Parathyroid adenoma (tissue), 2 donors: ENCODE data around the gene HS6ST3.

ENCODE experiments used
- H2AFZ ChIP-seq: fragments of 300-600 bp; sonication (generic); one replicate; pipeline ENCODE4 v1.7.0; 2017; ENCODE audit warnings: antibody characterized with exemption, mild to moderate bottlenecking
- H3K27ac ChIP-seq: fragments of 300-600 bp; sonication (generic); one replicate; pipeline ENCODE4 v1.7.0; 2017
- H3K27me3 ChIP-seq: fragments of 300-600 bp; sonication (generic); one replicate; pipeline ENCODE4 v1.7.0; 2017; ENCODE audit warnings: low read length; ENCODE audit not compliant: control insufficient read depth, insufficient read depth
- H3K36me3 ChIP-seq: fragments of 300-600 bp; sonication (generic); one replicate; pipeline ENCODE4 v1.7.0; 2017; ENCODE audit warnings: low read length; ENCODE audit not compliant: control insufficient read depth, insufficient read depth
- H3K4me1 ChIP-seq: fragments of 300-600 bp; sonication (generic); one replicate; pipeline ENCODE4 v1.7.0; 2017; ENCODE audit warnings: control low read depth
- H3K4me2 ChIP-seq: fragments of 300-600 bp; sonication (generic); one replicate; pipeline ENCODE4 v1.7.0; 2017; ENCODE audit warnings: low read length
- H3K4me3 ChIP-seq: fragments of 300-600 bp; sonication (generic); one replicate; pipeline ENCODE4 v1.7.0; 2017; ENCODE audit warnings: low read depth, low read length
- H3K79me2 ChIP-seq: fragments of 300-600 bp; sonication (generic); one replicate; pipeline ENCODE4 v1.7.0; 2017; ENCODE audit warnings: control low read depth
- H3K9ac ChIP-seq: fragments of 300-600 bp; sonication (generic); one replicate; pipeline ENCODE4 v1.7.0; 2017; ENCODE audit warnings: mild to moderate bottlenecking
- H3K9me3 ChIP-seq: fragments of 300-600 bp; sonication (generic); one replicate; pipeline ENCODE4 v1.7.0; 2017; ENCODE audit warnings: low read length; ENCODE audit not compliant: control insufficient read depth
- TF ChIP-seq, protein P1 (sequence below): fragments of 300-600 bp; sonication (generic); IDR thresholded peaks from one replicate; pipeline ENCODE4 v1.7.0; 2017; ENCODE audit warnings: antibody characterized with exemption, mild to moderate bottlenecking
- donor health status: primary hyperparathyroidism.

HS6ST3 gene

DNA sequence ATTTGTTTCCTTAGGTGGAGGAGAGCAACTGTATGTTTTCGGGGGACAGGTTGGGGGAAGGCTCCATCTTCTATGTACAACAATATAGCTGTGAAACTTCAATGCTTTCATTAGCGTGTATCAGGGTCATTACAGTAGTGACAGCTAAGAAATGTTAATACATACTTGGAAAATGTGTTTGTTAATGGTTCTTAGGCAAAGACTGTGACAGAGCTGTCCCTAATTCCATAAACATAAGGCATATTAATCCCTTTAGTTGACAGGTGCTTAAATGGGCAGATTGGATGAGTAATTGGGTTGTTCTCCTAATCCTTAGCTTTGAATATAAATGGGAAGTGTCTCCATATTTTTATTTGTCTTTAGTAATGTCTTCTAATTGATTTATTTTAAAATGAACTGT is 313.7 kb downstream of the HS6ST3 start:
- H3K36me3 ChIP-seq = no peaks in the 10 kb centered on the region

DNA sequence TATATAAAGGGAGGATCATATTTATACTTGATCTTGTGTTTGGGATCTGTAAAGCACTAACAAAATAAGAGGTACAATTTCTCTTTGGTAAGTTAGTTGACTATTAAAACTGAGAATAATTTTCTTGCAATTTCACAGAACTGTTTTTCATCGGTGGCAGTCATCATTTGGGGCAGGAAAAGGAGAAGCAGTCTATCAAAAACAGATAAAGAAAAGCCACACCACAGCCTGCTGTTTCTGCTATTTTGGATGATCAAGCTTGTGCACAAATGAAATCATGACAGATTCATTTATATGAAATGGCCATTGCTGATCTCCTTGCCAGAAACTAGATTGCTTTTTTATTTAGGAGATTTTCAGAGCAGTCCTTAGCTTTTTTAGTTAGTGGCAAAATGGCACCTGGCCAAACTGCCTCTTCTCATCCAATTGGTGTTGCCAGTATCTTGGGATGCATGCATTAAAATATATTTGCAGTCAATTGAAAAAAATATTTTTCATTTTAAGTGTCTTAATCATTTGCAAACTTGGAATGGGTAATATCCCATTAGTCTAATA is 326.0 kb downstream of the HS6ST3 start:
- Histone ChIP-seq H3K27me3 (no peaks in the 10 kb centered on the region), H3K9me3 (no peaks in the 10 kb centered on the region)

More for the DNA sequence above, 313.7 kb downstream of the HS6ST3 start:
- H2AFZ ChIP-seq = no peak overlapping the region
- H3K9ac ChIP-seq = no peak overlapping the region
- H3K79me2 ChIP-seq = no peaks in the 10 kb centered on the region
- no peak overlapping the region for H3K27ac ChIP-seq
- H3K4me1 ChIP-seq = no peaks in the 10 kb centered on the region
- no peaks in the 10 kb centered on the region for H3K9me3 ChIP-seq
- no peaks in the 10 kb centered on the region for H3K27me3 ChIP-seq
- no peak overlapping the region for H3K4me2 ChIP-seq
- TF ChIP-seq, protein P1, sequence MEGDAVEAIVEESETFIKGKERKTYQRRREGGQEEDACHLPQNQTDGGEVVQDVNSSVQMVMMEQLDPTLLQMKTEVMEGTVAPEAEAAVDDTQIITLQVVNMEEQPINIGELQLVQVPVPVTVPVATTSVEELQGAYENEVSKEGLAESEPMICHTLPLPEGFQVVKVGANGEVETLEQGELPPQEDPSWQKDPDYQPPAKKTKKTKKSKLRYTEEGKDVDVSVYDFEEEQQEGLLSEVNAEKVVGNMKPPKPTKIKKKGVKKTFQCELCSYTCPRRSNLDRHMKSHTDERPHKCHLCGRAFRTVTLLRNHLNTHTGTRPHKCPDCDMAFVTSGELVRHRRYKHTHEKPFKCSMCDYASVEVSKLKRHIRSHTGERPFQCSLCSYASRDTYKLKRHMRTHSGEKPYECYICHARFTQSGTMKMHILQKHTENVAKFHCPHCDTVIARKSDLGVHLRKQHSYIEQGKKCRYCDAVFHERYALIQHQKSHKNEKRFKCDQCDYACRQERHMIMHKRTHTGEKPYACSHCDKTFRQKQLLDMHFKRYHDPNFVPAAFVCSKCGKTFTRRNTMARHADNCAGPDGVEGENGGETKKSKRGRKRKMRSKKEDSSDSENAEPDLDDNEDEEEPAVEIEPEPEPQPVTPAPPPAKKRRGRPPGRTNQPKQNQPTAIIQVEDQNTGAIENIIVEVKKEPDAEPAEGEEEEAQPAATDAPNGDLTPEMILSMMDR = no peak
- H3K4me3 ChIP-seq = no peak overlapping the region

DNA sequence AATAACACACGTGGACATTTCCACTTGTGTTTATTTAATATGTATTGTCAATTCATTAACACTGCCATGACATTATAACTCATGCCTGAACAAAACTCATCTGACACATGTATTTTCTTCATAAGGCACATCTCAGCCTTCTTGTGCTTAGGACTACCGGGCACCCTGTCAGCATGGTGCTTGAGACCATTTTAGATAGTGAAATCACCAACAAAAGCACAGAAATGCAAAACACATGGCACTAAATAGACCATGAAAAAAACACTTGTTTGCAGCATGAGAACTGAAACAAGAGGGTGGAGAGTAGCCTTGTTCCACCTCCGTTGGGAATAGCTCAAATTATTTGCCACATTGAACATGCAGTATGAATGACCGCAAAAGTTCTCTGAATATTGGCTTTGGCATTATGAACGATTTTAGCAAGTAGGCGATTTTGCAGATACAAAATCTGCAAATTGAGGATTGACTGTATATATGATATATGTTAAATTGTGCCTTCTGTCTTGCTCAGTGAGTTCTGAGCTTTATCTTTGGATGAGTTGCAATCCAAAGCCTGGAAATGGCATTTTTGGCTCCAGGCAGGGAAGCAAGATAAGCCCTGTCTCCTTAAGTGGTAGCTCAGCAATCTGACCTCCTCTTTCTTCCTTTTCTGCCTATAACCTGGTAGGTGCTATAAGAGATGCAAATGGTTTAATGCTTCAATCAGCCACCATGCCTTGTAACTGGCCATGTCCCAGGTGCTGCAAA is 328.2 kb downstream of the HS6ST3 start:
- no peaks in the 10 kb centered on the region for H3K36me3 ChIP-seq
- no peak overlapping the region for H2AFZ ChIP-seq
- no peak overlapping the region for H3K27ac ChIP-seq
- no peak overlapping the region for H3K4me3 ChIP-seq
- no peaks in the 10 kb centered on the region for H3K27me3 ChIP-seq
- H3K9ac ChIP-seq = no peak overlapping the region
- H3K4me1 ChIP-seq = no peaks in the 10 kb centered on the region
- TF ChIP-seq, protein P1 = no peak
- no peaks in the 10 kb centered on the region for H3K79me2 ChIP-seq
- H3K4me2 ChIP-seq = no peak overlapping the region
- H3K9me3 ChIP-seq = no peaks in the 10 kb centered on the region

More for the DNA sequence above, 326.0 kb downstream of the HS6ST3 start:
- TF ChIP-seq, protein P1 = no peak
- Histone ChIP-seq H3K27ac (no peak overlapping the region), H3K9ac (no peak overlapping the region), H3K4me1 (no peaks in the 10 kb centered on the region), H3K79me2 (no peaks in the 10 kb centered on the region), H2AFZ (no peak overlapping the region), H3K36me3 (no peaks in the 10 kb centered on the region), H3K4me3 (no peak overlapping the region), H3K4me2 (no peak overlapping the region)

DNA sequence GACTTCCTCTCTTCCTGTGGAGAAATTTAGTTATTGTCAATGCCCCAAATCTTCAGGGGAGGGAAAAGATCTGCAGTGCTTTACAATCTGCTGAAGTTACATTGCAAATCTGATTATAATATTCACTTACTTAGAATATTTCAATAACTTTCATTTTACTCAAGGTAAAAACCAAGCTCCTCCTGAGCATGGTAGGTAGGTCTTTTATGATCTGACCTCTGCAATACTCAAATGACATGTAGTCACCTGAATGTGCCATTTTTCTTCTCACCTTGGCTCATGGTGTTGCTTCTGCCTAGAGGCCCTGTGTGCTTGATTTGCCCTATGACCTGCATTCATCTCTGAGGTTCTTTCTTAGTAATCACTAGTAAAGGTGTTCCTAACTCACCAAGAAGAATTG is 331.4 kb downstream of the HS6ST3 start:
- TF ChIP-seq, protein P1 = no peak
- H3K4me3 ChIP-seq = no peak overlapping the region
- no peaks in the 10 kb centered on the region for H3K79me2 ChIP-seq
- H3K9me3 ChIP-seq = no peaks in the 10 kb centered on the region
- no peak overlapping the region for H2AFZ ChIP-seq
- H3K9ac ChIP-seq = no peak overlapping the region
- no peaks in the 10 kb centered on the region for H3K27me3 ChIP-seq
- no peaks in the 10 kb centered on the region for H3K36me3 ChIP-seq
- H3K4me2 ChIP-seq = no peak overlapping the region
- no peak overlapping the region for H3K27ac ChIP-seq
- H3K4me1 ChIP-seq = no peaks in the 10 kb centered on the region

DNA sequence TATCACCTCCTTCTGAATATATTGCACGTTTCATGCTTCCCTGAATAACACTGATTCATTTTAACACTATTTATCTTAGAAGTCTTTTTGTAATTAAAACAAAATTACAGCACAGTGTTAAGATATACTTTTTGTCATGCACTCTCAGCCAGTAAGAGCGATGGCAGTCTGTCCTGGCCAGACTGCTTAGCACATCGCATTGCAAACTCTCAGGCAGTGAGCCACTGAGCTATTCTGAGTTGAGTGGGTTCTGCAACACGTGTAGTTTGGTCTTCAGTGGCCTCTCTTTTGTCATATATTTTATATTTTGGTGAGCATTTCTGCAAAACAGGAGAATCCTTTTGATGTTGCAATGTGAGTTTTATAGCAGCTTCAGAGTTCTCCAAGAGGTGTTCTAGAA is 332.1 kb downstream of the HS6ST3 start:
- Histone ChIP-seq H3K79me2 (no peaks in the 10 kb centered on the region), H3K27me3 (no peaks in the 10 kb centered on the region), H3K9ac (no peak overlapping the region), H3K27ac (no peak overlapping the region), H3K4me3 (no peak overlapping the region), H3K36me3 (no peaks in the 10 kb centered on the region), H3K9me3 (no peaks in the 10 kb centered on the region), H3K4me1 (no peaks in the 10 kb centered on the region), H2AFZ (no peak overlapping the region), H3K4me2 (no peak overlapping the region)
- TF ChIP-seq, protein P1 = no peak
